ENCODE results near the gene UVRAG.

DNA sequence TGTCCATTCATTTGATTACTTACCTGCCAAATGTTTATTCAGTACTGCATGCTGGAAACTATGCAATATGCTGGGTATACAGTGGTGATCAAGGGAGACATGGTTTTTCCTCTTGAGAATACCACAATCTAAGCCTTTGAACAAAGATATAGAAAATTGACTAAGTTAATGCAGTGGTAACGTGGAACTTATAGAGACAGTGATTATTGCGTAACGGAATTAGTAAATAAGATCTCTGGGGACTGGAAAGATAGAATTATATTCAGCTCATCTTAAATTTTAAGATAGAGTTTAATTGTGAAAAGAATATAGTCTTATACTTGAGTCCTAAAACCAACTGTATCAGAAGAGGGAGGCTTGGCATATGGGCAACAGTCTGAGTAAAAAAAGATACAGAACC lies 129.5 kb downstream of the UVRAG start:
- TF ChIP-seq, protein P1, sequence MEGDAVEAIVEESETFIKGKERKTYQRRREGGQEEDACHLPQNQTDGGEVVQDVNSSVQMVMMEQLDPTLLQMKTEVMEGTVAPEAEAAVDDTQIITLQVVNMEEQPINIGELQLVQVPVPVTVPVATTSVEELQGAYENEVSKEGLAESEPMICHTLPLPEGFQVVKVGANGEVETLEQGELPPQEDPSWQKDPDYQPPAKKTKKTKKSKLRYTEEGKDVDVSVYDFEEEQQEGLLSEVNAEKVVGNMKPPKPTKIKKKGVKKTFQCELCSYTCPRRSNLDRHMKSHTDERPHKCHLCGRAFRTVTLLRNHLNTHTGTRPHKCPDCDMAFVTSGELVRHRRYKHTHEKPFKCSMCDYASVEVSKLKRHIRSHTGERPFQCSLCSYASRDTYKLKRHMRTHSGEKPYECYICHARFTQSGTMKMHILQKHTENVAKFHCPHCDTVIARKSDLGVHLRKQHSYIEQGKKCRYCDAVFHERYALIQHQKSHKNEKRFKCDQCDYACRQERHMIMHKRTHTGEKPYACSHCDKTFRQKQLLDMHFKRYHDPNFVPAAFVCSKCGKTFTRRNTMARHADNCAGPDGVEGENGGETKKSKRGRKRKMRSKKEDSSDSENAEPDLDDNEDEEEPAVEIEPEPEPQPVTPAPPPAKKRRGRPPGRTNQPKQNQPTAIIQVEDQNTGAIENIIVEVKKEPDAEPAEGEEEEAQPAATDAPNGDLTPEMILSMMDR (IDR thresholded peaks at IDR 0.05 in 8 of 11, conservative IDR thresholded peaks at IDR 0.05 in 3 of 11), result no peak
- no peak for TF ChIP-seq POLR2A (IDR thresholded peaks at IDR 0.05)

Data from spleen (tissue), 7 donors.